SH-SY5Y (cell line): ENCODE data around the gene ITSN1.

Experiments used
- GATA2 ChIP-seq: IDR thresholded peaks from 2 replicates; pipeline ENCODE4 v1.6.1; 2011; ENCODE audit warnings: mild to moderate bottlenecking, low read depth, low read length
- GATA3 ChIP-seq: IDR thresholded peaks from 2 replicates; pipeline ENCODE4 v1.6.1; 2011; ENCODE audit warnings: low read depth, mild to moderate bottlenecking, low read length, moderate library complexity

DNA sequence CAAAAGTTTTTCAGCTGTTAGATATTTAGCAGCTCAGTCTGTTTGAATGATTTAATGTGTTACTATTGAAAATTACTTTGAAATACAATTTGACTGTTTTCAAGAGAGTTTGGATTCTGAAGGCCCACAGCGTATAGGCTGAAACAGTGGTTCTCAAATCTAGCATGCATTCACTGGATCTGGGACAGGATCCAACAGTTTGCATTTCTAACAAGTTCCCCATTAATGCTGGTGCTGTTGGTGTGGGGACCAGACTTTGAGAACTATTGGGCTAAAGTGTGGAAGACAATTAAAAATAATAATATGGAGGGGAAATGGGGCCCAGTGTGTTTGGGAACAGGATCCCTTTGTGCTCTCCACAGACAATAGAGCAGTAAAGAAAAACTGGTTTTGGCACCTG is 31.9 kb downstream of the ITSN1 start:
- TF ChIP-seq GATA3 (no peak), GATA2 (no peak)
